Nephron (organoid): ENCODE measurements around the gene POP4.

Experiments
- H3K27ac Mint-ChIP-seq, 3 experiments: 2 replicates each; pipeline ENCODE4 v1.8.0; 2020; ENCODE audit warnings: mixed read lengths in 3 of 3, mild to moderate bottlenecking in 2 of 3, moderate library complexity in 1 of 3
- H3K27me3 Mint-ChIP-seq: 2 replicates; pipeline ENCODE4 v1.8.0; 2021; ENCODE audit warnings: low read depth, mild to moderate bottlenecking, moderate library complexity, mixed read lengths
- H3K36me3 Mint-ChIP-seq: 2 replicates; pipeline ENCODE4 v1.8.0; 2020; ENCODE audit warnings: low read depth, mixed read lengths
- H3K4me1 Mint-ChIP-seq: 2 replicates; pipeline ENCODE4 v1.8.0; 2020; ENCODE audit warnings: mixed read lengths
- H3K4me3 Mint-ChIP-seq, 3 experiments: 2 replicates each; pipeline ENCODE4 v1.8.0; 2020; ENCODE audit warnings: mild to moderate bottlenecking in 3 of 3, mixed read lengths in 3 of 3, moderate library complexity in 2 of 3
- H3K9me3 Mint-ChIP-seq: 2 replicates; pipeline ENCODE4 v1.8.0; 2020; ENCODE audit warnings: mixed read lengths
- CTCF ChIP-seq, 3 experiments: fragments of 200-600 bp; sonication (generic); IDR thresholded peaks; one replicate each; pipeline ENCODE4 v1.5.0; 2021; ENCODE audit warnings: antibody characterized with exemption in 3 of 3; ENCODE audit not compliant: unreplicated experiment in 3 of 3

Gene POP4

GRCh38 chr19:29587518-29587986 is 18.5 kb upstream of the POP4 start:
- H3K36me3 Mint-ChIP-seq, result no peaks in the 10 kb centered on the region
- no peak overlapping the region for H3K4me3 Mint-ChIP-seq
- peaks cover 48% of the 10 kb centered on the region for H3K27me3 Mint-ChIP-seq
- peaks cover 8% of the 10 kb centered on the region for H3K9me3 Mint-ChIP-seq
- H3K27ac Mint-ChIP-seq, result no peak overlapping the region
- H3K4me1 Mint-ChIP-seq, result no peaks in the 10 kb centered on the region
- no peak for TF ChIP-seq CTCF (IDR thresholded peaks at IDR 0.05; ENCODE audit: unreplicated experiment in 3 of 3)

GRCh38 chr19:29588095-29588494 is 18.0 kb upstream of the POP4 start:
- no peak for TF ChIP-seq CTCF (IDR thresholded peaks at IDR 0.05; ENCODE audit: unreplicated experiment in 3 of 3)
- no peaks in the 10 kb centered on the region for H3K36me3 Mint-ChIP-seq
- H3K27me3 Mint-ChIP-seq, result peaks cover 53% of the 10 kb centered on the region
- peaks cover 8% of the 10 kb centered on the region for H3K9me3 Mint-ChIP-seq
- H3K4me1 Mint-ChIP-seq, result no peaks in the 10 kb centered on the region
- H3K4me3 Mint-ChIP-seq, result no peak overlapping the region
- H3K27ac Mint-ChIP-seq, result no peak overlapping the region

- H3K27me3 Mint-ChIP-seq, result peaks cover 68% of the 10 kb centered on the region
- no peaks in the 10 kb centered on the region for H3K36me3 Mint-ChIP-seq
- no peak overlapping the region for H3K4me3 Mint-ChIP-seq
- peaks cover 8% of the 10 kb centered on the region for H3K9me3 Mint-ChIP-seq
- no peak overlapping the region for H3K27ac Mint-ChIP-seq
- H3K4me1 Mint-ChIP-seq, result no peaks in the 10 kb centered on the region
- no peak for TF ChIP-seq CTCF (IDR thresholded peaks at IDR 0.05; ENCODE audit: unreplicated experiment in 3 of 3)
These were observed 15.8 kb upstream of the POP4 start for GRCh38 chr19:29590278-29590677.

- Mint-ChIP-seq H3K4me1 (no peaks in the 10 kb centered on the region), H3K27ac (no peak overlapping the region), H3K4me3 (no peak overlapping the region), H3K9me3 (peaks cover 8% of the 10 kb centered on the region), H3K36me3 (no peaks in the 10 kb centered on the region), H3K27me3 (peaks cover 80% of the 10 kb centered on the region)
- TF ChIP-seq CTCF (IDR thresholded peaks at IDR 0.05; ENCODE audit: unreplicated experiment in 3 of 3), result no peak
These were observed 14.4 kb upstream of the POP4 start for GRCh38 chr19:29591670-29592069.

GRCh38 chr19:29593869-29594268 is 12.2 kb upstream of the POP4 start:
- H3K4me3 Mint-ChIP-seq, result no peak overlapping the region
- H3K27me3 Mint-ChIP-seq, result peaks cover 84% of the 10 kb centered on the region
- H3K36me3 Mint-ChIP-seq, result no peaks in the 10 kb centered on the region
- peaks cover 4% of the 10 kb centered on the region for H3K4me1 Mint-ChIP-seq
- TF ChIP-seq CTCF (IDR thresholded peaks at IDR 0.05; ENCODE audit: unreplicated experiment in 3 of 3), result no peak
- H3K27ac Mint-ChIP-seq, result no peak overlapping the region
- H3K9me3 Mint-ChIP-seq, result peaks cover 4% of the 10 kb centered on the region

GRCh38 chr19:29596080-29596727 is 9.9 kb upstream of the POP4 start:
- peaks cover 82% of the 10 kb centered on the region for H3K27me3 Mint-ChIP-seq
- H3K4me3 Mint-ChIP-seq, result no peak overlapping the region
- no peak for TF ChIP-seq CTCF (IDR thresholded peaks at IDR 0.05; ENCODE audit: unreplicated experiment in 3 of 3)
- H3K9me3 Mint-ChIP-seq, result no peaks in the 10 kb centered on the region
- no peaks in the 10 kb centered on the region for H3K36me3 Mint-ChIP-seq
- peaks cover 4% of the 10 kb centered on the region for H3K4me1 Mint-ChIP-seq
- no peak overlapping the region for H3K27ac Mint-ChIP-seq
